ENCODE data around the gene NKX2-1. TPM values are rescaled to one million over a fixed set of nuclear protein-coding genes. Genes with fewer than 3 reads are reported as not detected.

NKX2-1 gene
- not detected in 2 replicates for polyA plus RNA-seq (2012; rRNA removed)
- not detected in 2 replicates for polyA plus RNA-seq (2012; cell fraction: cytosol; rRNA removed)
- not detected in 2 replicates for polyA plus RNA-seq (2012; cell fraction: nucleus; rRNA removed)

DNA sequence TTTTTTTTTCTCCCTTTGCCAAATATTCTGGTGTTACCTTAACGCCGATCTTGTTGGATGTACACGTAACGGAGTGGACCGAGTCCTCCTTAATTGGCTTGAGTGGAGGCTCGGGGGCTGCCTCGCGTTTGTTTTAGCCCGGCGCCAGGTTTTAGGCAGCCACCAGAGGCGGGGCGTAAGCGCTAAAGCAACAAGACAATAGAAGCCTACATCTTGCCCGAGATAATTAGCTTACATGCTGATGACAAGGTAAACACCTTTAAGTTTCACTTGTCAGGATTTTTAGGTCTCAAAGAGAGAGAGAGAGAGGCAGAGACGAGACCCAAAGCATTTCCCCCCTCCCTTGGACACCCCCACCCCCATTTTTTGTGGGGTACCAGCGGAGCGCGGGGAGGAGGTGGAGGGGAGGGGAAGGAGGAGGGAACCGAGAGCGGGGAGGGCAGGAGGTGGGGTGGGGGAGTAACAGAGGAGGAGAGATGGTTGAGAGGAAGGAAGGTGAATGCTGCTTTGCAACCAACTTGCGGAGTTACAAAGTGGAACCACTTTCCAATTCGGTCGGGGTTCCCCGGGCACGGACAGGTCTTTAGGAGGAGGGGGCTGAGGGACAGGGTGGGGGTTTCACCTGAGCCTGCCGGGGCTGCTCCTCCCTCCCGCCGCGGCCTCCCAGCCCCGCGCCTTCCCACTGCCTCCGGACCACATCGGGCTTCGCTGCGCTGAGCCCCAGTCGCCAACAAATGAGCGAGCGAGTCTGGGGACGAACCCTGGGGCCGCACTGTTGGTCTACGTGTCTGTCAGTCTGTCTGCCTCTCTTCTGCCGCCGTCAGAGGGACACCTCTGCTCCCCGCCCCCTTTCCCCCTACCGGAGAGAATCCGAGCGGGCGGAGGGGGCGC, at the start of gene NKX2-1:
Gene NKX2-1, minus strand, starts transcription at position 802 of the 891 bp plus-strand sequence. Its CDS starts 103 bp downstream, at position 699.
- Histone ChIP-seq H3K27ac (ENCODE audit: low read depth in 2 of 2, low read length in 1 of 2) (no peak within 1 kb of the TSS), H3K4me3 (ENCODE audit: low read depth in 2 of 2, low read length in 1 of 2) (peak within 1 kb of the TSS in 1 of 2 experiments; percentile 29; a peak in 1 of 4 replicates), H4K20me1 (ENCODE audit: insufficient read depth) (no peaks in the 10 kb centered on the region), H3K36me3 (replicated peaks in 1 of 2; ENCODE audit: control insufficient read depth in 1 of 2, insufficient read depth in 2 of 2, low read length in 1 of 2) (no peaks in the 10 kb centered on the region), H3K4me1 (ENCODE audit: control insufficient read depth in 1 of 2, insufficient read depth in 2 of 2, low read depth in 1 of 2, low read length in 1 of 2) (peaks cover 0 to 5% of the 10 kb centered on the region in 2 experiments; a peak in 1 of 4 replicates), H3K27me3 (ENCODE audit: insufficient read depth) (peaks cover 100% of the 10 kb centered on the region), H3F3A (replicated peaks; ENCODE audit: insufficient read depth) (no peaks in the 10 kb centered on the region), H3K9ac (no peak within 1 kb of the TSS), H3K4me2 (peak within 1 kb of the TSS; percentile 62), H3K9me2 (no peaks in the 10 kb centered on the region), H3K79me2 (ENCODE audit: insufficient read depth) (no peaks in the 10 kb centered on the region), H3K9me3 (no peaks in the 10 kb centered on the region), H2AFZ (ENCODE audit: low read depth) (no peak within 1 kb of the TSS)
- POLR2A ChIA-PET = no interaction called here
- no peak for TF ChIP-seq CHD2 (IDR thresholded peaks at IDR 0.05; ENCODE audit: low read length, partially characterized antibody)
- no peak for TF ChIP-seq ELF1 (IDR thresholded peaks at IDR 0.05)
- TF ChIP-seq TEAD4 (IDR thresholded peaks at IDR 0.05; ENCODE audit: borderline replicate concordance, insufficient read depth) = no peak
- TF ChIP-seq, protein P1, sequence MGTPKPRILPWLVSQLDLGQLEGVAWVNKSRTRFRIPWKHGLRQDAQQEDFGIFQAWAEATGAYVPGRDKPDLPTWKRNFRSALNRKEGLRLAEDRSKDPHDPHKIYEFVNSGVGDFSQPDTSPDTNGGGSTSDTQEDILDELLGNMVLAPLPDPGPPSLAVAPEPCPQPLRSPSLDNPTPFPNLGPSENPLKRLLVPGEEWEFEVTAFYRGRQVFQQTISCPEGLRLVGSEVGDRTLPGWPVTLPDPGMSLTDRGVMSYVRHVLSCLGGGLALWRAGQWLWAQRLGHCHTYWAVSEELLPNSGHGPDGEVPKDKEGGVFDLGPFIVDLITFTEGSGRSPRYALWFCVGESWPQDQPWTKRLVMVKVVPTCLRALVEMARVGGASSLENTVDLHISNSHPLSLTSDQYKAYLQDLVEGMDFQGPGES (IDR thresholded peaks at IDR 0.05; ENCODE audit: low read depth, low read length) = no peak
- no peak for TF ChIP-seq NRF1 (IDR thresholded peaks at IDR 0.05; ENCODE audit: low read depth, low read length)
- TF ChIP-seq, protein P2, sequence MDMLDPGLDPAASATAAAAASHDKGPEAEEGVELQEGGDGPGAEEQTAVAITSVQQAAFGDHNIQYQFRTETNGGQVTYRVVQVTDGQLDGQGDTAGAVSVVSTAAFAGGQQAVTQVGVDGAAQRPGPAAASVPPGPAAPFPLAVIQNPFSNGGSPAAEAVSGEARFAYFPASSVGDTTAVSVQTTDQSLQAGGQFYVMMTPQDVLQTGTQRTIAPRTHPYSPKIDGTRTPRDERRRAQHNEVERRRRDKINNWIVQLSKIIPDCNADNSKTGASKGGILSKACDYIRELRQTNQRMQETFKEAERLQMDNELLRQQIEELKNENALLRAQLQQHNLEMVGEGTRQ (IDR thresholded peaks at IDR 0.05; ENCODE audit: borderline replicate concordance, low read depth, low read length) = no peak
- TF ChIP-seq, protein P3, sequence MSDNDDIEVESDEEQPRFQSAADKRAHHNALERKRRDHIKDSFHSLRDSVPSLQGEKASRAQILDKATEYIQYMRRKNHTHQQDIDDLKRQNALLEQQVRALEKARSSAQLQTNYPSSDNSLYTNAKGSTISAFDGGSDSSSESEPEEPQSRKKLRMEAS (IDR thresholded peaks at IDR 0.05; ENCODE audit: low read depth) = no peak
- no peak for TF ChIP-seq FOXJ3 (CRISPR knock-in tag; IDR thresholded peaks at IDR 0.05)
- no peak for TF ChIP-seq MEF2A (IDR thresholded peaks at IDR 0.05; ENCODE audit: borderline replicate concordance, low read depth)
- no peak for TF ChIP-seq YY1 (IDR thresholded peaks at IDR 0.05; ENCODE audit: low read depth)
- DNase-seq = peak; percentile 26
- CTCF ChIA-PET = interaction anchor here (0.6 to 1.4 kb wide), 2 partner anchors 34 to 64 kb away, joined by 3 to 4 read pairs; no protein-coding TSS in a partner anchor
- WGBS (ENCODE audit: low lambda C conversion rate) = 3% methylated on average over 38 of the region's 49 CpGs

DNA sequence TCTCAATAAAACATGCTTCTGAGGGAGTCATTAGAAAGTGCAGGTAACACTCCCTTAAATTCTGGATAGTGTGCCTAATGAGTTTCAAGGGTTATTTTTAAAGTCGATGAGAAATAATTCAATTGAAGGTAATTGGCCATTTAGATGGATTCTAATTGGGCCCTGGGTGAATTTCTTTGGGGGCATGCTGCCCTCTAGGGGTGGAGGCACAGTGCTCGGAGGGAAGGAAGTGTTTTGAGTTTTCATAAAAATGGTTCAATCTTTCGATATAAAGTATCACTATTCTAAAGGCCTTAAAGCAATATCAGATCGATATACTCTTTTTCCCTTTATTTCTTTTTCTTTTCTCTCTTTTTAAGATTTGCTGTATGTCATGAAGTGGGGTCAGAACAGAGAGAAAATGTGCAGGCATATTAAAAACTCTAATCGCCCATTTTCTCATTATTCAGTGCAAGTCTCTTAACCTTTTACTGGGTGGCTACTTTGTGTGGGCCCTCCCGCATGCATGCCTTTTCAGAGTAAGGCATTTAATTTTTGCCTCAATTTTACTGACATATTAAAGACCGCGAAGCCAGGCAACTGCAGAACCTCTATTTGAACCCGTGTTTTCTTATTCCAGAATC, 36.9 kb upstream of the NKX2-1 start:
- Histone ChIP-seq H2AFZ (ENCODE audit: low read depth) (peak overlapping the region; percentile 61), H3K36me3 (replicated peaks in 1 of 2; ENCODE audit: control insufficient read depth in 1 of 2, insufficient read depth in 2 of 2, low read length in 1 of 2) (no peaks in the 10 kb centered on the region), H3K4me1 (ENCODE audit: control insufficient read depth in 1 of 2, insufficient read depth in 2 of 2, low read depth in 1 of 2, low read length in 1 of 2) (no peaks in the 10 kb centered on the region), H3K4me3 (ENCODE audit: low read depth in 2 of 2, low read length in 1 of 2) (peak overlapping the region; percentile 19 to 49; a peak in 3 of 4 replicates), H3K27ac (ENCODE audit: low read depth in 2 of 2, low read length in 1 of 2) (no peak overlapping the region), H3K9me2 (no peaks in the 10 kb centered on the region), H4K20me1 (ENCODE audit: insufficient read depth) (no peaks in the 10 kb centered on the region), H3K9ac (no peak overlapping the region), H3K4me2 (no peak overlapping the region), H3F3A (replicated peaks; ENCODE audit: insufficient read depth) (no peaks in the 10 kb centered on the region), H3K27me3 (ENCODE audit: insufficient read depth) (peaks cover 23% of the 10 kb centered on the region), H3K9me3 (no peaks in the 10 kb centered on the region), H3K79me2 (ENCODE audit: insufficient read depth) (no peaks in the 10 kb centered on the region)
- DNase-seq = peak; percentile 39
- POLR2A ChIA-PET = no interaction called here
- CTCF ChIA-PET = interaction anchor here (0.7 to 4.5 kb wide), 3 partner anchors 11 to 36 kb away, joined by 3 to 18 read pairs (median 3); no protein-coding TSS in a partner anchor
- TF ChIP-seq, protein P3 (IDR thresholded peaks at IDR 0.05; ENCODE audit: low read depth) = no peak
- TF ChIP-seq, protein P4, sequence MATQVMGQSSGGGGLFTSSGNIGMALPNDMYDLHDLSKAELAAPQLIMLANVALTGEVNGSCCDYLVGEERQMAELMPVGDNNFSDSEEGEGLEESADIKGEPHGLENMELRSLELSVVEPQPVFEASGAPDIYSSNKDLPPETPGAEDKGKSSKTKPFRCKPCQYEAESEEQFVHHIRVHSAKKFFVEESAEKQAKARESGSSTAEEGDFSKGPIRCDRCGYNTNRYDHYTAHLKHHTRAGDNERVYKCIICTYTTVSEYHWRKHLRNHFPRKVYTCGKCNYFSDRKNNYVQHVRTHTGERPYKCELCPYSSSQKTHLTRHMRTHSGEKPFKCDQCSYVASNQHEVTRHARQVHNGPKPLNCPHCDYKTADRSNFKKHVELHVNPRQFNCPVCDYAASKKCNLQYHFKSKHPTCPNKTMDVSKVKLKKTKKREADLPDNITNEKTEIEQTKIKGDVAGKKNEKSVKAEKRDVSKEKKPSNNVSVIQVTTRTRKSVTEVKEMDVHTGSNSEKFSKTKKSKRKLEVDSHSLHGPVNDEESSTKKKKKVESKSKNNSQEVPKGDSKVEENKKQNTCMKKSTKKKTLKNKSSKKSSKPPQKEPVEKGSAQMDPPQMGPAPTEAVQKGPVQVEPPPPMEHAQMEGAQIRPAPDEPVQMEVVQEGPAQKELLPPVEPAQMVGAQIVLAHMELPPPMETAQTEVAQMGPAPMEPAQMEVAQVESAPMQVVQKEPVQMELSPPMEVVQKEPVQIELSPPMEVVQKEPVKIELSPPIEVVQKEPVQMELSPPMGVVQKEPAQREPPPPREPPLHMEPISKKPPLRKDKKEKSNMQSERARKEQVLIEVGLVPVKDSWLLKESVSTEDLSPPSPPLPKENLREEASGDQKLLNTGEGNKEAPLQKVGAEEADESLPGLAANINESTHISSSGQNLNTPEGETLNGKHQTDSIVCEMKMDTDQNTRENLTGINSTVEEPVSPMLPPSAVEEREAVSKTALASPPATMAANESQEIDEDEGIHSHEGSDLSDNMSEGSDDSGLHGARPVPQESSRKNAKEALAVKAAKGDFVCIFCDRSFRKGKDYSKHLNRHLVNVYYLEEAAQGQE (IDR thresholded peaks at IDR 0.05; ENCODE audit: low read depth, low read length) = no peak
- TF ChIP-seq, protein P5, sequence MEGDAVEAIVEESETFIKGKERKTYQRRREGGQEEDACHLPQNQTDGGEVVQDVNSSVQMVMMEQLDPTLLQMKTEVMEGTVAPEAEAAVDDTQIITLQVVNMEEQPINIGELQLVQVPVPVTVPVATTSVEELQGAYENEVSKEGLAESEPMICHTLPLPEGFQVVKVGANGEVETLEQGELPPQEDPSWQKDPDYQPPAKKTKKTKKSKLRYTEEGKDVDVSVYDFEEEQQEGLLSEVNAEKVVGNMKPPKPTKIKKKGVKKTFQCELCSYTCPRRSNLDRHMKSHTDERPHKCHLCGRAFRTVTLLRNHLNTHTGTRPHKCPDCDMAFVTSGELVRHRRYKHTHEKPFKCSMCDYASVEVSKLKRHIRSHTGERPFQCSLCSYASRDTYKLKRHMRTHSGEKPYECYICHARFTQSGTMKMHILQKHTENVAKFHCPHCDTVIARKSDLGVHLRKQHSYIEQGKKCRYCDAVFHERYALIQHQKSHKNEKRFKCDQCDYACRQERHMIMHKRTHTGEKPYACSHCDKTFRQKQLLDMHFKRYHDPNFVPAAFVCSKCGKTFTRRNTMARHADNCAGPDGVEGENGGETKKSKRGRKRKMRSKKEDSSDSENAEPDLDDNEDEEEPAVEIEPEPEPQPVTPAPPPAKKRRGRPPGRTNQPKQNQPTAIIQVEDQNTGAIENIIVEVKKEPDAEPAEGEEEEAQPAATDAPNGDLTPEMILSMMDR (IDR thresholded peaks at IDR 0.05) = peak; percentile 91
- TF ChIP-seq RAD21 (IDR thresholded peaks at IDR 0.05; ENCODE audit: low read length) = peak; percentile 51
- WGBS (ENCODE audit: low lambda C conversion rate) = 6% methylated on average over 9 of the region's 9 CpGs

All from SK-N-SH (cell line).